Endothelial cell of umbilical vein (primary cell): ENCODE results near the gene DDB1. TPM values are rescaled to one million over a fixed set of nuclear protein-coding genes. Genes with fewer than 3 reads are reported as not detected.
A peak's percentile ranks its signal among the peaks of the same experiment; 100 is the strongest.

ENCODE experiments used
- Bru-seq: library from RNA; stranded (reverse); fragments of 400-500 nt; gene quantifications from one replicate; lab custom pipeline; 2021; lab: Mats Ljungman, UMichigan
- BruChase-seq, 2 experiments: library from RNA; stranded (reverse); fragments of 400-500 nt; gene quantifications; one replicate each; lab custom pipeline; 2021; lab: Mats Ljungman, UMichigan
- BruUV-seq: library from RNA; stranded (reverse); fragments of 400-500 nt; replicated peaks from 2 replicates; lab custom pipeline; 2021; lab: Mats Ljungman, UMichigan
- CTCF ChIA-PET: fragments of 300-600, 350-600 bp; sonication (Branson Sonifier 250); formaldehyde crosslinking; loops from one replicate; lab custom pipeline; 2021; ENCODE audit warnings: antibody characterized with exemption, inconsistent platforms; lab: Charles Lee
- POLR2A ChIA-PET: fragments of 300-600, 350-600 bp; sonication (Branson Sonifier 250); formaldehyde crosslinking; loops from one replicate; lab custom pipeline; 2021; ENCODE audit warnings: antibody characterized with exemption, inconsistent platforms; lab: Charles Lee
- DNase-seq: peaks from one replicate; pipeline ENCODE4 v3.0.0-alpha.2; 2011; ENCODE audit warnings: low read depth, low spot score
- FAIRE-seq: peaks from 2 replicates; lab custom pipeline; 2011; peaks lifted over from hg19 to GRCh38; lab: Jason Lieb, UNC
- H2AFZ ChIP-seq: 2 replicates; pipeline ENCODE4 v1.6.0; 2012; ENCODE audit warnings: low read depth, low read length, control low read depth, inconsistent platforms
- H3K27ac ChIP-seq: 2 replicates; pipeline ENCODE4 v1.5.1; 2011; ENCODE audit warnings: low read depth, mild to moderate bottlenecking, control low read depth, low read length, moderate library complexity; ENCODE audit not compliant: insufficient read depth
- H3K27me3 ChIP-seq, 2 experiments: 2 replicates each; pipeline versions ENCODE4 v1.6.0 to v1.6.1; 2011; ENCODE audit warnings: low read length in 2 of 2, mixed read lengths in 1 of 2; ENCODE audit not compliant: control insufficient read depth in 2 of 2, insufficient read depth in 2 of 2
- H3K36me3 ChIP-seq, 2 experiments: 2 replicates in 1 of 2; 3 replicates in 1 of 2; pipeline ENCODE4 v1.5.1; 2011; ENCODE audit warnings: low read length in 2 of 2, mild to moderate bottlenecking in 1 of 2, moderate library complexity in 1 of 2; ENCODE audit not compliant: control insufficient read depth in 2 of 2, insufficient read depth in 2 of 2; ENCODE audit errors: extremely low read depth in 1 of 2
- H3K4me1 ChIP-seq: 3 replicates; pipeline ENCODE4 v1.5.1; 2011; ENCODE audit warnings: mild to moderate bottlenecking, low read length; ENCODE audit not compliant: control insufficient read depth, insufficient read depth; ENCODE audit errors: extremely low read depth
- H3K4me2 ChIP-seq: 2 replicates; pipeline ENCODE4 v1.6.1; 2011; ENCODE audit warnings: low read length, control low read depth, mixed read lengths; ENCODE audit not compliant: insufficient read depth
- H3K4me3 ChIP-seq, 3 experiments: fragments of 200-600 bp in 1 of 3; sonication (generic), shearing (Covaris generic) in 1 of 3; replicated peaks in 1 of 3; 2 replicates each; pipeline ENCODE4 v1.5.1; 2011 to 2016; ENCODE audit warnings: control low read depth in 3 of 3, low read length in 3 of 3, mild to moderate bottlenecking in 2 of 3, inconsistent platforms in 1 of 3, low read depth in 1 of 3, moderate library complexity in 1 of 3; ENCODE audit not compliant: insufficient read depth in 1 of 3
- H3K79me2 ChIP-seq: 2 replicates; pipeline ENCODE4 v1.6.0; 2012; ENCODE audit warnings: low read length, inconsistent platforms; ENCODE audit not compliant: control insufficient read depth, insufficient read depth
- H3K9ac ChIP-seq: replicated peaks from 2 replicates; pipeline ENCODE3; 2011; ENCODE audit warnings: low read length, control low read depth; ENCODE audit not compliant: insufficient read depth; ENCODE audit errors: extremely low read depth
- H3K9me1 ChIP-seq: replicated peaks from 3 replicates; pipeline ENCODE4 v1.6.0; 2011; ENCODE audit warnings: mild to moderate bottlenecking, low read length; ENCODE audit not compliant: control insufficient read depth, insufficient read depth; ENCODE audit errors: extremely low read depth
- H3K9me3 ChIP-seq: replicated peaks from 2 replicates; pipeline ENCODE4 v1.5.1; 2012; ENCODE audit warnings: low read length, inconsistent platforms; ENCODE audit not compliant: control insufficient read depth, insufficient read depth
- H4K20me1 ChIP-seq: replicated peaks from 2 replicates; pipeline ENCODE3; 2011; ENCODE audit warnings: mild to moderate bottlenecking, low read length; ENCODE audit not compliant: control insufficient read depth, insufficient read depth; ENCODE audit errors: extremely low read depth
- MYC ChIP-seq: IDR thresholded peaks from one replicate; pipeline ENCODE4 v1.6.1; 2011; ENCODE audit warnings: mild to moderate bottlenecking, low read depth, low read length
- POLR2A ChIP-seq: IDR thresholded peaks from 2 replicates; pipeline ENCODE4 v1.6.1; 2012; ENCODE audit warnings: low read depth, mild to moderate bottlenecking, control low read depth, low read length
- POLR2AphosphoS5 ChIP-seq: IDR thresholded peaks from 2 replicates; pipeline ENCODE4 v1.6.1; 2012; ENCODE audit warnings: low read depth, mild to moderate bottlenecking, control low read depth, low read length, moderate library complexity; ENCODE audit not compliant: insufficient read depth
- dilution Hi-C: fragments of 300-500 bp; cut with MboI; formaldehyde crosslinking; loops from one replicate; pipeline ENCODE4 v1.15.0; 2019; ENCODE audit warnings: low sequenced_read_pairs; ENCODE audit not compliant: extremely low pct_ligation_motif_present
- intact Hi-C: fragments of 100-400 bp; cut with micrococcal nuclease; formaldehyde crosslinking; loops from one replicate; pipeline ENCODE4 v1.10.0; 2022
- long read RNA-seq: library from polyadenylated mRNA; stranded (forward); transcript quantifications from one replicate; pipeline ENCODE4 v2.0.0, GENCODE V29; 2021
- polyA minus RNA-seq, 3 experiments: library from RNA; depleted of rRNA, polyadenylated mRNA; stranded (reverse); fragments of >200 nt; gene quantifications; 1 replicate in 1 of 3; 2 replicates in 2 of 3; pipeline ENCODE4 v1.2.3, GENCODE V29; 2011
- polyA plus RNA-seq, 4 experiments: library from polyadenylated mRNA; depleted of rRNA in 3 of 4; stranded (reverse) in 3 of 4; unstranded in 1 of 4; fragments of >200 nt; gene quantifications; 2 replicates each; pipeline versions ENCODE4 v1.2.1 to v1.2.3, GENCODE V29; 2011 to 2012; ENCODE audit warnings: missing spikeins in 1 of 4
- total RNA-seq: library from RNA; stranded (reverse); gene quantifications from 2 replicates; pipeline ENCODE4 v1.2.3, GENCODE V29; 2021
- TF ChIP-seq, protein P1 (sequence below): IDR thresholded peaks from 2 replicates; pipeline ENCODE4 v1.6.1; 2011; ENCODE audit not compliant: insufficient read depth, insufficient read length
- TF ChIP-seq, protein P2 (sequence below), 2 donors: IDR thresholded peaks; 1 replicate in 1 of 2; 2 replicates in 1 of 2; pipeline ENCODE4 v1.5.1; 2011; ENCODE audit warnings: low read length in 2 of 2, mild to moderate bottlenecking in 2 of 2, moderate library complexity in 2 of 2, control low read depth in 1 of 2, inconsistent platforms in 1 of 2, low read depth in 1 of 2; ENCODE audit not compliant: insufficient read depth in 1 of 2; ENCODE audit errors: extremely low read depth in 1 of 2

Gene DDB1
- total RNA-seq (229 TPM in 2 replicates), polyA plus RNA-seq (196 and 230 TPM in 2 replicates), polyA minus RNA-seq (417 and 419 TPM in 2 replicates), Bru-seq, nascent RNA (percentile 84 among the genes with signal in this experiment), BruChase-seq, experiment 1, labeled RNA remaining after a 6-hour chase (percentile 96 among the genes with signal in this experiment), BruChase-seq, experiment 2, labeled RNA remaining after a 2-hour chase (percentile 92 among the genes with signal in this experiment)
- polyA plus RNA-seq (2011; cell fraction: cytosol; rRNA removed), result 195 and 198 TPM in 2 replicates
- 202 and 237 TPM in 2 replicates for polyA plus RNA-seq (2011; cell fraction: nucleus; rRNA removed)
- 160 and 171 TPM in 2 replicates for polyA plus RNA-seq (2012)
- polyA minus RNA-seq (2011; cell fraction: cytosol; rRNA and poly(A)+ RNA removed), result 278 TPM
- polyA minus RNA-seq (2011; cell fraction: nucleus; rRNA and poly(A)+ RNA removed), result 149 and 190 TPM in 2 replicates
- long read RNA-seq, full-length matches to known transcripts, result 257 of 500 reads
- long read RNA-seq, partial matches to known transcripts, result 197 of 500 reads
- long read RNA-seq, other reads (novel, unspliced or antisense), result 46 of 500 reads

DNA sequence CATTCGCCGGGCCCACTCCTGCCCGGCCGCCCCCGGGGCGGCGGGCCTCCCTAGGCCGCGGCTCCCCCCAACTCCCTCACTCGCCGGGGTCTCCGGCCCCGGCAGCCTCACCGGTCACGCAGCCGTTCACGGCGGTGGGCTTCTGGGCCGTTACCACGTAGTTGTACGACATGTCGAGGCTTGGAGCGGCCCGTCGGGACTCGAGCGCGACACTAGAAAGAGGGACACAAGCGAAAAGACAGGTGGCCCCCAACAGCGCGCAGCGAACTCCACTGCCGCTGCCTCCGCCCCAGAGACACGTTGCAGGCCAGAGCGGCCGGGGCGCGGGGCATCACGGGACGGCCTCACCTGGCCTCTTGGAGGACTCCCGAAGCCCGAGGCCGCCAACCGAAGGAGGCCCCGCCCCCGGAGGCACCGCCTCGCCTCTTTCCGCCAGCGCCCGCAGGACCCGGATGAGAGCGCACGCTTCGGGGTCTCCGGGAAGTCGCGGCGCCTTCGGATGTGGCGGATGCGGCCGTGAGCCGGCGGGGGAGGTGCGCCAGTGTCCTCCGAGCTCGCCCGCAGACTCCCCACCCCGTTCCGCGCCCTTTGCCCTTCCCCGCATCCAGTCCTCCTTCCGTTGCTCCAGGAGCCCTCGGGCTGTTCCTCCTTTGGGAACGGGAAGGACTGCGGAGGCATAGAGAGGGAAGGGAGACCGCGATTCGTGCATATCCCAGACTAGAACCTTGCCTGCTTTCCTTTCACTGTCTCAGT lies at the start of gene DDB1, which contains the start of gene TKFC:
Gene DDB1, minus strand, starts transcription at position 309 of the 753 bp plus-strand sequence. Its CDS starts 137 bp downstream, at position 172.
Gene TKFC, plus strand, starts transcription at position 432 of the 753 bp plus-strand sequence. CDS start 1,501 bp downstream, outside the sequence.
- FAIRE-seq (peak; percentile 96), DNase-seq (peak; percentile 94)
- Histone ChIP-seq H3K79me2 (peaks cover 44% of the 10 kb centered on the region), H3K4me3 (peak within 1 kb of the TSS; percentile 67 to 85 (median 76)), H3K36me3 (peaks cover 0 to 5% of the 10 kb centered on the region in 2 experiments), H3K9ac (peak within 1 kb of the TSS; percentile 90), H4K20me1 (no peaks in the 10 kb centered on the region), H3K27ac (peak within 1 kb of the TSS; percentile 40), H3K4me1 (peaks cover 10% of the 10 kb centered on the region), H3K27me3 (no peaks in the 10 kb centered on the region), H2AFZ (peak within 1 kb of the TSS; percentile 77), H3K9me1 (no peaks in the 10 kb centered on the region), H3K4me2 (peak within 1 kb of the TSS; percentile 93), H3K9me3 (no peaks in the 10 kb centered on the region)
- CTCF ChIA-PET, result interaction anchor here (1.4 to 8.0 kb wide), 4 partner anchors 15 to 59 kb away, joined by 3 to 345 read pairs (median 8); partner anchors contain the start of gene TMEM216
- dilution Hi-C loops, result no loop called here
- intact Hi-C loops, result loop anchor here (1.0 to 10.0 kb wide), 4 partner anchors 17 to 78 kb away; partner anchors contain the start of genes TMEM138 and VWCE
- no TSS peak for BruUV-seq
- POLR2A ChIA-PET, result interaction anchor here (0.7 to 2.6 kb wide), 2 partner anchors 29 to 1509 kb away, joined by 3 to 8 read pairs; partner anchors contain the start of genes CYB561A3 and TMEM138
- TF ChIP-seq MYC (peak; percentile 42), POLR2AphosphoS5 (peak; percentile 99), POLR2A (peak; percentile 98)
- TF ChIP-seq, protein P1, sequence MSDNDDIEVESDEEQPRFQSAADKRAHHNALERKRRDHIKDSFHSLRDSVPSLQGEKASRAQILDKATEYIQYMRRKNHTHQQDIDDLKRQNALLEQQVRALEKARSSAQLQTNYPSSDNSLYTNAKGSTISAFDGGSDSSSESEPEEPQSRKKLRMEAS, result no peak
- TF ChIP-seq, protein P2, sequence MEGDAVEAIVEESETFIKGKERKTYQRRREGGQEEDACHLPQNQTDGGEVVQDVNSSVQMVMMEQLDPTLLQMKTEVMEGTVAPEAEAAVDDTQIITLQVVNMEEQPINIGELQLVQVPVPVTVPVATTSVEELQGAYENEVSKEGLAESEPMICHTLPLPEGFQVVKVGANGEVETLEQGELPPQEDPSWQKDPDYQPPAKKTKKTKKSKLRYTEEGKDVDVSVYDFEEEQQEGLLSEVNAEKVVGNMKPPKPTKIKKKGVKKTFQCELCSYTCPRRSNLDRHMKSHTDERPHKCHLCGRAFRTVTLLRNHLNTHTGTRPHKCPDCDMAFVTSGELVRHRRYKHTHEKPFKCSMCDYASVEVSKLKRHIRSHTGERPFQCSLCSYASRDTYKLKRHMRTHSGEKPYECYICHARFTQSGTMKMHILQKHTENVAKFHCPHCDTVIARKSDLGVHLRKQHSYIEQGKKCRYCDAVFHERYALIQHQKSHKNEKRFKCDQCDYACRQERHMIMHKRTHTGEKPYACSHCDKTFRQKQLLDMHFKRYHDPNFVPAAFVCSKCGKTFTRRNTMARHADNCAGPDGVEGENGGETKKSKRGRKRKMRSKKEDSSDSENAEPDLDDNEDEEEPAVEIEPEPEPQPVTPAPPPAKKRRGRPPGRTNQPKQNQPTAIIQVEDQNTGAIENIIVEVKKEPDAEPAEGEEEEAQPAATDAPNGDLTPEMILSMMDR (IDR thresholded peaks at IDR 0.05; ENCODE audit: extremely low read depth in 1 of 2, insufficient read depth in 1 of 2, low read depth in 1 of 2, low read length in 2 of 2), result no peak
